ENCODE measurements around the gene GLT1D1.

DNA sequence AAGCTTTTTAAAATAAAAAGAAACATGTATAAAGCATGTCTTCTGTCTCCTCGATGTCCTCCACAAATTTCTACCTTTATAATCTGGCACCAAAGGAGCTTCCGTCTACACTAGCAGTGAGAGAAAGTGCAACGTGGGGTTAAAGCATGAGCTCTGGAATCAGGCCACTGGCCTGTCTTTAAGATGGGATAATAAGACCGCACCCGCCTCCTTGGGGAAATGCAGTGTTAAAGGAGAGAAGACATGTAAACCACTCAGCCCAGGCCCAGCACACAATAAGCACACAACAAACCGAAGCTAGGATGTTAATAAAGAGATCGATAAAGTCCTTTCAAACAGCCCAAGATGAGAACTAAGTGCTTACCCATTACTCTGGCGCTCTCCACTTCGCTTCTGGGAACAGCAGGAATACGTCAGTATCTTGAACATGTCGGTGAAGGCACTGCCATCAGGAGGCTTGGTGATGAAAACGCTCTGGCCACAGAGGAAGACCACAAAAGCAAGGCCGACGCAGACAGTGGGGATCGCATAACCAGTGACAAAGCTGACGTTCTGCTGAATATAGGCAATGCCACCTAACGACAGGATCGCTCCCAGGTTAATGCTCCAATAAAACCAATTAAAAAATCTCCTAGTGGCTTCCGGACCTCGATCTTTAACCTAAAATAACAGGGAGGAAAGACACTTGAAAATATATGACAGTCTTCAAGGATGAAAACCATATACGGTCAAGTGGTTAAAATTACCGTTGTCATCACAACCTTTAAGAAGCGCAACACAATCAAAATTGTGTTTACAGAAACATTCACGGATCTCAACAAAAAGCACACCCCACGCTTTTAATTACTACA is 38.6 kb upstream of the GLT1D1 start:
- TF ChIP-seq, protein P1, sequence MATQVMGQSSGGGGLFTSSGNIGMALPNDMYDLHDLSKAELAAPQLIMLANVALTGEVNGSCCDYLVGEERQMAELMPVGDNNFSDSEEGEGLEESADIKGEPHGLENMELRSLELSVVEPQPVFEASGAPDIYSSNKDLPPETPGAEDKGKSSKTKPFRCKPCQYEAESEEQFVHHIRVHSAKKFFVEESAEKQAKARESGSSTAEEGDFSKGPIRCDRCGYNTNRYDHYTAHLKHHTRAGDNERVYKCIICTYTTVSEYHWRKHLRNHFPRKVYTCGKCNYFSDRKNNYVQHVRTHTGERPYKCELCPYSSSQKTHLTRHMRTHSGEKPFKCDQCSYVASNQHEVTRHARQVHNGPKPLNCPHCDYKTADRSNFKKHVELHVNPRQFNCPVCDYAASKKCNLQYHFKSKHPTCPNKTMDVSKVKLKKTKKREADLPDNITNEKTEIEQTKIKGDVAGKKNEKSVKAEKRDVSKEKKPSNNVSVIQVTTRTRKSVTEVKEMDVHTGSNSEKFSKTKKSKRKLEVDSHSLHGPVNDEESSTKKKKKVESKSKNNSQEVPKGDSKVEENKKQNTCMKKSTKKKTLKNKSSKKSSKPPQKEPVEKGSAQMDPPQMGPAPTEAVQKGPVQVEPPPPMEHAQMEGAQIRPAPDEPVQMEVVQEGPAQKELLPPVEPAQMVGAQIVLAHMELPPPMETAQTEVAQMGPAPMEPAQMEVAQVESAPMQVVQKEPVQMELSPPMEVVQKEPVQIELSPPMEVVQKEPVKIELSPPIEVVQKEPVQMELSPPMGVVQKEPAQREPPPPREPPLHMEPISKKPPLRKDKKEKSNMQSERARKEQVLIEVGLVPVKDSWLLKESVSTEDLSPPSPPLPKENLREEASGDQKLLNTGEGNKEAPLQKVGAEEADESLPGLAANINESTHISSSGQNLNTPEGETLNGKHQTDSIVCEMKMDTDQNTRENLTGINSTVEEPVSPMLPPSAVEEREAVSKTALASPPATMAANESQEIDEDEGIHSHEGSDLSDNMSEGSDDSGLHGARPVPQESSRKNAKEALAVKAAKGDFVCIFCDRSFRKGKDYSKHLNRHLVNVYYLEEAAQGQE (IDR thresholded peaks at IDR 0.05; ENCODE audit: low read depth), result no peak
- no peak for TF ChIP-seq EP300 (IDR thresholded peaks at IDR 0.05; ENCODE audit: borderline replicate concordance)
- TF ChIP-seq TAF1 (IDR thresholded peaks at IDR 0.05; ENCODE audit: low read depth), result no peak
- TF ChIP-seq TEAD4 (IDR thresholded peaks at IDR 0.05), result no peak
- TF ChIP-seq TCF12 (IDR thresholded peaks at IDR 0.05; ENCODE audit: low read depth), result no peak
- no peak for TF ChIP-seq RAD21 (IDR thresholded peaks at IDR 0.05; ENCODE audit: low read depth)
- TF ChIP-seq FOXM1 (IDR thresholded peaks at IDR 0.05; ENCODE audit: borderline replicate concordance, low read depth), result no peak
- TF ChIP-seq, protein P2, sequence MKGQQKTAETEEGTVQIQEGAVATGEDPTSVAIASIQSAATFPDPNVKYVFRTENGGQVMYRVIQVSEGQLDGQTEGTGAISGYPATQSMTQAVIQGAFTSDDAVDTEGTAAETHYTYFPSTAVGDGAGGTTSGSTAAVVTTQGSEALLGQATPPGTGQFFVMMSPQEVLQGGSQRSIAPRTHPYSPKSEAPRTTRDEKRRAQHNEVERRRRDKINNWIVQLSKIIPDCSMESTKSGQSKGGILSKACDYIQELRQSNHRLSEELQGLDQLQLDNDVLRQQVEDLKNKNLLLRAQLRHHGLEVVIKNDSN (IDR thresholded peaks at IDR 0.05), result no peak
- TF ChIP-seq EGR1 (IDR thresholded peaks at IDR 0.05), result no peak
- TF ChIP-seq NFIC (IDR thresholded peaks at IDR 0.05), result no peak
- TF ChIP-seq, protein P3, sequence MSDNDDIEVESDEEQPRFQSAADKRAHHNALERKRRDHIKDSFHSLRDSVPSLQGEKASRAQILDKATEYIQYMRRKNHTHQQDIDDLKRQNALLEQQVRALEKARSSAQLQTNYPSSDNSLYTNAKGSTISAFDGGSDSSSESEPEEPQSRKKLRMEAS (IDR thresholded peaks at IDR 0.05), result no peak
- no peak for TF ChIP-seq CEBPB (IDR thresholded peaks at IDR 0.05)
- no peak for TF ChIP-seq CREB1 (IDR thresholded peaks at IDR 0.05; ENCODE audit: low read depth)
- no peak for TF ChIP-seq YY1 (IDR thresholded peaks at IDR 0.05; ENCODE audit: low read depth)
